Measurements from ENCODE around the gene MED13L. TPM values are rescaled to one million over a fixed set of nuclear protein-coding genes. Genes with fewer than 3 reads are reported as not detected.

The MED13L gene
- total RNA-seq, 1 donor: 180 TPM

DNA sequence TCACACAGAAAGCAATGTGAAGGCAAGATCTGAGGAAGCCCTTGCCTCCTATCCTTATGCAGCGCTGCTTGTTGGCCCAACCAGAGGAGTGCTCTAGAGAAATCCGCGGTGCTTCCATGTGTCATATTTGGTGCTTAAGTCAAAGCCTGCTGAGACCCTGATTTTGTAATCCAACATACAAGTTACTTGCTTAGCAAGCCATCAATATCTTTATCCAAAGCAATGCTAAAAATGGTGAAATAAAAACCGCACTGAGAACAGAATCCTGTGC, 250.0 kb downstream of the MED13L start:
- TF ChIP-seq CTCF (IDR thresholded peaks at IDR 0.05; ENCODE audit: insufficient read depth, low read length): no peak
- no peak overlapping the region for H3K4me3 ChIP-seq (ENCODE audit: low read depth, low read length)
- DNase-seq (ENCODE audit: low read depth): no peak

GRCh38 chr12:116026768-116027550, 250.5 kb downstream of the MED13L start:
- no peak for DNase-seq (ENCODE audit: low read depth)
- TF ChIP-seq CTCF (IDR thresholded peaks at IDR 0.05; ENCODE audit: insufficient read depth, low read length): no peak
- no peak overlapping the region for H3K4me3 ChIP-seq (ENCODE audit: low read depth, low read length)

- H3K4me3 ChIP-seq (ENCODE audit: low read depth, low read length): no peak overlapping the region
- DNase-seq (ENCODE audit: low read depth): no peak
- no peak for TF ChIP-seq CTCF (IDR thresholded peaks at IDR 0.05; ENCODE audit: insufficient read depth, low read length)
Observed at GRCh38 chr12:116026346-116026745, 251.1 kb downstream of the MED13L start.

- TF ChIP-seq CTCF (IDR thresholded peaks at IDR 0.05; ENCODE audit: insufficient read depth, low read length): no peak
- DNase-seq (ENCODE audit: low read depth): no peak
Observed at GRCh38 chr12:116024769-116025168, 252.7 kb downstream of the MED13L start.

GRCh38 chr12:116019415-116019814, 258.1 kb downstream of the MED13L start:
- TF ChIP-seq CTCF (IDR thresholded peaks at IDR 0.05; ENCODE audit: insufficient read depth, low read length): no peak
- no peak overlapping the region for H3K4me3 ChIP-seq (ENCODE audit: low read depth, low read length)
- DNase-seq (ENCODE audit: low read depth): no peak

More at GRCh38 chr12:116024769-116025168, 252.7 kb downstream of the MED13L start:
- no peak overlapping the region for H3K4me3 ChIP-seq (ENCODE audit: low read depth, low read length)

- no peak for DNase-seq (ENCODE audit: low read depth)
Observed at GRCh38 chr12:116018282-116018681, 259.2 kb downstream of the MED13L start.

More at GRCh38 chr12:116018282-116018681, 259.2 kb downstream of the MED13L start:
- no peak for TF ChIP-seq CTCF (IDR thresholded peaks at IDR 0.05; ENCODE audit: insufficient read depth, low read length)
- H3K4me3 ChIP-seq (ENCODE audit: low read depth, low read length): no peak overlapping the region

All from fibroblast of the aortic adventitia (primary cell).